Measurements from ENCODE around the gene B4GALT2.
A peak's percentile ranks its signal among the peaks of the same experiment; 100 is the strongest.

B4GALT2 gene

DNA sequence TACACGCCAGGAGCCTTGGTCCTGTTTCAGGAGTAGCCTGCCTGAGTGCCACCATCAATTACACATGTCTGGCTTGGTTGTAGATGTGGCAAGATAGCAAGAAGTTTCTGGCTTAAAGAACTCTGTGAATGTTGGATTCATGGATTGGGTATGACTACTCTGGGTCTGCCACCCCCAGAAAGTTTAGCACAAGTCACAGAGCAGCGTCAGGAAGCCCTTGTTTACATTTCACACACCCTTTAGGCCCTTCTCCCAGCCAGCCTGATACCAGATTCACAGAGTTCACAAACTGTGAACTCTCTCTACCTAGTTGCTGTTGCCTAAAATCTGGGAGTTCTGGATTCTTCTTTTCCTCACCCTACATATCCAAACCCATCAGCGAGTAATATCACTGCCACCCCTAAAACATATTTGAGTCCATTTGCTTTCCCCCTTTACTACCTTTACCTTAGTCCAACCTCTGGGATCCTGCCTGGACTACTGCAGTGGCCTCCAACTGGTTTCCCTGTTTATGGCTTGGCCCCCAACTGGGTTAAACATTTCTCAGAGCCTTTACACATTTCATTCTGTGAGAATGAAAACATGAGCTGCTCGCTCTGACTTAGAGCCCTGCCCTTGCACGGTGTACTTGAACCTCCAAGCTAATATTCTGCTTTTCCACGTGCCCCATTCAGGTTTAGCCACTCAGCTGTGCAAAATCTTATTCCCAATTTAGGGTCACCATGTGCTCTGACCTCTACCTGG is 8.3 kb downstream of the B4GALT2 start:
- DNase-seq, result no peak

DNA sequence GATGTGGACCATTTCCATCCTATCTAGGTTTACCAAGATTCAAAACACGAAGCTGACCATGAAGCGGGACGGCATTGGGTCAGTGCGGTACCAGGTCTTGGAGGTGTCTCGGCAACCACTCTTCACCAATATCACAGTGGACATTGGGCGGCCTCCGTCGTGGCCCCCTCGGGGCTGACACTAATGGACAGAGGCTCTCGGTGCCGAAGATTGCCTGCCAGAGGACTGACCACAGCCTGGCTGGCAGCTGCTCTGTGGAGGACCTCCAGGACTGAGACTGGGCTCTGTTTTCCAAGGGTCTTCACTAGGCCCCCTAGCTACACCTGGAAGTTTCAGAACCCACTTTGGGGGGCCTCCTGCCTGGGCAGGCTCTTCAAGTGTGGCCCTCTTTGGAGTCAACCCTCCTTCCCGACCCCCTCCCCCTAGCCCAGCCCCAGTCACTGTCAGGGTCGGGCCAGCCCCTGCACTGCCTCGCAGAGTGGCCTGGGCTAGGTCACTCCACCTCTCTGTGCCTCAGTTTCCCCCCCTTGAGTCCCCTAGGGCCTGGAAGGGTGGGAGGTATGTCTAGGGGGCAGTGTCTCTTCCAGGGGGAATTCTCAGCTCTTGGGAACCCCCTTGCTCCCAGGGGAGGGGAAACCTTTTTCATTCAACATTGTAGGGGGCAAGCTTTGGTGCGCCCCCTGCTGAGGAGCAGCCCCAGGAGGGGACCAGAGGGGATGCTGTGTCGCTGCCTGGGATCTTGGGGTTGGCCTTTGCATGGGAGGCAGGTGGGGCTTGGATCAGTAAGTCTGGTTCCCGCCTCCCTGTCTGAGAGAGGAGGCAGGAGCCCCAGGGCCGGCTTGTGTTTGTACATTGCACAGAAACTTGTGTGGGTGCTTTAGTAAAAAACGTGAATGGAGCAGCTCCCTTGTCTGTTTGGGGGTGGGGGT is 11.5 kb downstream of the B4GALT2 start:
- DNase-seq, result no peak

DNA sequence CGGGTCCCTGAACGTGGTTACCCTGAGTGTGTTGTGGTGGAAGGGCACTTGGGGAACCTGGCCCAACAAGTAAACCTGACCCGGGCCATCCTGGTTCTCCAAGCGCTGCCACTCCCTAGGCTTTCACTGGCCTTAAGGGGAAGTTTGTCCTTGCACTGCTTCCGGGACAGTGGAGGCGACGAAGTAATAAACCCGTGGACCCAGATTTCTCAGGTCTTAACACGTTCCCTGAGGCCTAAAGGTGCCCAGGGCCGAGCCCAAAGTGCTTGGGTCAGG is 12.1 kb downstream of the B4GALT2 start:
- DNase-seq, result no peak

DNA sequence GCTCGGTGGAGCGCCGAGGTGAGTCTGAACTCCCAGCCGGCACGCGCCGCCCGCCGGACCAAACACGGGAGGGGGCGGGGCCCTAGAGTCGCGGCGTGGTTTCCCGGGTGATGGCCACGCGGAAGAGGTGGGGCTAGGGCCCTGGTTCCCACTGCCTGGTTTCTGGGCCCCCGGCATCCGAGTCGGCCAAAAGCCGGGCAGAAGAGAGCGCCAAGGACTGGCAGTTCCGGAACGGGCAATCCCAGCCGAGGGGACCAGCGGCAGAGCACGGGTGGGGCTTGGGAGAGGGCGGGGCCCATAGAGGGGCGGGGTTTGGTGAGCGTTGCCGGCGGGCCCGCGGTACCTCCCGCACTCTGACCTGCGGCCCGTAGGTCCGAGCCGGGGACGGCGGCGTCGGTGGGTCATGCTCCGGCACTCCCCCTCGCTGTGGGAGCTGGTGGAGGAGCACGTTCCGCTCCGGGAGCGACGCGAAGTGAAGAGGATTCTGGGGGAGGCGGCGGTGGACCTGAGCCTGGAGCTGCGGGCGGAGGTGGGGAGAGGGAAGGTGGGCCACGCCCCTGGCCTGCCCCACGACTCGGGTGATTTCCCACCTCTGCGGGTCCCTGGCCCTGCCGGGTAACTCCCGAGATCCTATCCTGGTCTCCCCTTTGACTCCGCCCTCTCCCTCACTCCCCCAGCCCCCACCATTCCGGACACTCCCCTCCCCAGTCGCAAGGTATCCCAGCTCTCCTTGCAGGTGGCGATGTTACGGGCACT is 12.6 kb downstream of the B4GALT2 start, which contains the start of gene CCDC24:
Gene CCDC24 (plus strand): TSS at position 124 of the 756 bp plus-strand sequence. CDS start 280 bp downstream, at position 404.
- DNase-seq, result peak; percentile 73

DNA sequence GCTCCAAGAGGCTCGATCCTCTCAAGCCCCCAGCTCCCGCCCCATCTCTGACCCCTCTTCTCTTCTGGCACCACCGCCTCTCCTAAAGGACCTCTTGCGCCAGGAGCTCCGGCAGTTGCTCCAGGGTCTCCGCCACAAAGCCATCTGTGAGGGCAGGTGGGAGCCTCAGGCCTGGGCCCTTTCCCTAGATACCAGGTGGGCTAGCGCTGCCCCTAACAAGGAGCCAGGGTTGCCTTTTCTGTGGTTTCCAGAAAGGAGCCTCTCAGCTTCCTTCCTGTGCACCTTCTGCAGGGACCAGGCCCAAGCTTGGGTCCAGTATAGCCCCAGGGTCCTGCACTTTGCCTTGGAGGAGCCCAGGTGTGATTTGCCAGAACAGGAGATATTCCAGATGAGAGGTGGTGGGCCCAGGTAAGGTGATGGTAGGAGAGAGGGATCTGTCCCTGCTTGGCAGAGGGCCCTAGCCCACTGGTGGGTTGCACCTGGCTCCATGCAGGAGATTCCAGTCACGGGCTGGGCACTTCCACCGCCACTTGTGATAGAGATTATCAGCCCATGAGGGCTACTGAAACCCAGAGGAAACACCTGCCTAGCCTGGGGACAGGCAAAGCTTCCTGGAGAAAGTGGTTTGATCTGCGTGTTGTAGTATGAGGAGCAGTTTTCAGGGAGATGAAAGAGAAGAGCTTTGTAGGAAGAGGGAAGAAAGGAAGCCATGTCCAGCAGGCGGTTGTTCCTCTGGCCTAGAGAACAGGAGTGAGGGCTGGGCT is 13.4 kb downstream of the B4GALT2 start:
- DNase-seq, result no peak

DNA sequence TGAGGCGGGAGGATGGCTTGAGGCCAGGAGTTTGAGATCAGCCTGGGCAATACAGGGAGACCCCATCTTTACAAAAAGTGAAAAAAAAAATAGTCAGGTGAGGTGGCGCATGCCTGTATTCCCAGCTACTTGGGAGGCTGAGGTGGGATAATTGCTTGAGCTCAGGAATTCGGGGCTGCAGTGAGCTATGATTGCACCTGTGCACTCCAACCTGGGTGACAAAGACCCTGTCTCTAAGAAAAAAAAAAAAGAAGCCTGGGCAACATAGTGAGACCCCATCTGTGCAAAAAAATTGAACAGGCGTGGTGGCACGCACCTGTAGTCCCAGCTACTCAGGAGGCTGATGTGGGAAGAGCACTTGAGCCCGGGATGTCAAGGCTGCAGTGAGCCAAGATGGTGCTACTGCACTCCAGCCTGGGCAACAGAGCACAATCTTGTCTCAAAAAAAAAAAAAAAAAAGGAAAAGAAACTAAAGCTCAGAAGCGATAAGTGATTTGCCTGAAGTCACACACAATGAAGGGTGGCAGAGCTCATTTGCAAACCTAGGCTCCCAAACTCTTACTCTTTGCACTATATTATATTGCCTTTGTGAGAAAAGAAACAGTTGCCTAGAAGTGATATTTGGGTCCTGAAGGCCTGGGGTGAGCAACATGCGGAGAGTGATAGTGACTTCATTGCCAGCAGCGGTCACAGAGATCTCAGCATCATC is 14.3 kb downstream of the B4GALT2 start:
- DNase-seq, result no peak

DNA sequence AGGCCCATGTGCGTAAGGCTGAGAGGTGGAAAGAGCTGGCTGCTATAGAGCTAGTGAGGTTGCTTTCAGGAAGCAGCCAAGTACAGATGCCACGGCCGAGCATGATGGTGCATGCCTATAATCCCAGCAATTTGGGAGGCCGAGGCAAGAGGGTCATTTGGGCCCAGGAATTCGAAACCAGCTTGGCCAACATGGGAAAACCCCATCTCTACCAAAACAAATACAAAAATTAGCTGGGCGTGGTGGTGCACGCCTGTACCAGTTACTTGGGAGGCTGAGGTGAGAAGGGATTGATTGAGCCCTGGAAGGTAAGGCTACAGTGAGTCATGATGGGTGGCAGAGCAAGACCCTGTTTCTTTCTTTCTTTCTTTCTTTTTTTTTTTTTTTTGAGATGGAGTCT is 15.1 kb downstream of the B4GALT2 start:
- DNase-seq, result no peak

DNA sequence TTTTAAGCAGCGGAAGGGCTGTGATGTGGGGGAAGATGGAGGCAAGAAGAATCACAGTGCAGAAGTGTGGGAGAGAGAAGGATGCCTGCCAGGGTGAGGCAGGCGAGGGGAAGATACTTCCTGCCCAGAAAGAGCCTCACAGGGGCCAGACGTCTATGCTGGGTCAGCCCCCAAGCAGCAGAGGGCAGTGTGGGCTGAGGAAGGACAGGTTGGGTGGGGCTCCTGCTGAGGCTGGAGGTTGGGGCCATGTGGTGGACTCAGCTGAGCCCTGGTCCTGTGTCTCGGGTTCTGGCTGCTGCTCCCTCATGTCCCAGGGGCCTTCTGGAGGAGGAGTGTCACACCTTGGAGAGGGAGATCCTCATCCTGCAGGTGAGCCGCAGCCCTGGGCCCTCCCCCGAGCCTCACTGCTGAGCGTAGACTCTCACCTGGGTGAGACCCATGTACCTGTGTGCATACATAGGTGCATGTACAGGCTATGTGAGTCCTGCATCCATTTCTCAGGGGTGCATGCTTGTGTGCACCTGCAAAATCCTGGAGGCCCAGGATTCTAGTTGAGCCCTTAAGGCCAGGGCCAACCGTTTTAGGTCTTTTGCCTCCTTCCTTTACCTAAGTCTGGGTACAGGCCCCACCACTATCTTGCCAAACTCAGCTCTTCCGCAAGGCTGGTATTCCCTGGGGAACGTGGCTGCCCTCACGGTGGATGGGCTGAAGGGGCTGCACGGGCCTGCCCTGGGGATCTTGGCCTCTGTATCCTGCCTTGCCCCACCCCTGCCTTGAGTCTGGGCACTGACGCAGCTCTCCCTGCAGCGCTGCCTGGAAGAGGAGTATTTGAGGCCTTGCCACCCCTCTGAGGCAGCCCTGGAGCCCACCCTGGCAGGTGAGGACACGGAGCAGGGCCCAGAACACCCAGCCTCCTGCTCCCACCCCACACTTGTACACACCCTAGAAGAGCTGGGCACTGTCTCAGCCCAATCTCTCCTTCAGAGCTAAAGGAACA is 16.1 kb downstream of the B4GALT2 start:
- no peak for DNase-seq

DNA sequence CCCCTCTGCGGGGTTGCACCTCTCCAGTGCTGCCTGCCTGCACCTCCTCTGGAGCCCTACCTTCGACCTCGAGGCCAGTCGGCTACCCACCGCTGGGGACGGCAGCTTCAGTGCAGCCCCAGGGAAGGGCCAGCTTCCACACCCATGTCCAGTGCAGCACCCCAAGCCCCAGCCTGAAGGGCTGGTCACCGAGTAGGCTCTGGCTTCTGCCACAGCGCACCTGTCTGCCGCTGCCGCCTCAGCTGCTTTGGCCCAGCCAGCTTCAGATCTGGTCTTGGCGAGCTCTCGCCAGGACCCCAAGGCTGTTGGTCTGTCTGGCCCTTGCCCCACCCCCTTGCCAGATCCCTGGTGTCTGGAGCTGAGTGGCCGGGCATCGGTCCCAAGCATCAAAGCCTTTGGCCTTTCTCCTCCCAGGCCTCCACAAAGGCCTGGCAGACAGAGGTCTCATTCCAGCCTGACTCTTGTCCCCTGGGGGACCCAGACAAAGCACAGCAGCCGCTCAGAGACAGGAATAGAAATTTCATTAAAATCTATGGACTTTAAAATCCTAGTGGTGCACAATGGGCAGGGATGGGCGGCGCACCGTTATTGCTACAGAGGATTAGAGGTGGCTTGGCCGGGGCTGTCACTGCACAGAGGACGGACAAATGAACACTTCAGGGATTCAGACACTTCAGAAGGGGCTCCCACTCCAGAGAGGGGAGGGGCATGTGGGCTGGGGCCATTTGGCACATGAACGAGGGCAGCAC is 17.1 kb downstream of the B4GALT2 start:
- DNase-seq, result no peak

DNA sequence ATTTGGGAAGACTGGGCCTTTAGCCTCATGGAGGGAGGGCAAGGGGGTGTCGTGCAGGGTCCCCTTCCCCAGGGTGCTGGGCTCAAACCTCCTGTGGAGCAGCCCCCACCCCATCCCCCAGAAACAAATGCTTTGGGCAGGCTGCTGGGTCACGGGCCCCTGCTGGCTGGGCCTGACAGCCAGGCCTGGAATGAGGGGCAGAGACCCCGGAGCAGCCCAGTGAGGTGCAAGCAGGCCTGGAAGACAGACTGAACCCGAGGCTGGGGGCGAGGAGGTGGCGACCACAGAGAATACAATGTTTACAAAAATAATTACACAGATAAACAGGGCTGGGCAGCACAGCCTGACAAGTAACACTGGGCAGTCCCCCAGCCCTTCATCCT is 17.7 kb downstream of the B4GALT2 start:
- no peak for DNase-seq

DNA sequence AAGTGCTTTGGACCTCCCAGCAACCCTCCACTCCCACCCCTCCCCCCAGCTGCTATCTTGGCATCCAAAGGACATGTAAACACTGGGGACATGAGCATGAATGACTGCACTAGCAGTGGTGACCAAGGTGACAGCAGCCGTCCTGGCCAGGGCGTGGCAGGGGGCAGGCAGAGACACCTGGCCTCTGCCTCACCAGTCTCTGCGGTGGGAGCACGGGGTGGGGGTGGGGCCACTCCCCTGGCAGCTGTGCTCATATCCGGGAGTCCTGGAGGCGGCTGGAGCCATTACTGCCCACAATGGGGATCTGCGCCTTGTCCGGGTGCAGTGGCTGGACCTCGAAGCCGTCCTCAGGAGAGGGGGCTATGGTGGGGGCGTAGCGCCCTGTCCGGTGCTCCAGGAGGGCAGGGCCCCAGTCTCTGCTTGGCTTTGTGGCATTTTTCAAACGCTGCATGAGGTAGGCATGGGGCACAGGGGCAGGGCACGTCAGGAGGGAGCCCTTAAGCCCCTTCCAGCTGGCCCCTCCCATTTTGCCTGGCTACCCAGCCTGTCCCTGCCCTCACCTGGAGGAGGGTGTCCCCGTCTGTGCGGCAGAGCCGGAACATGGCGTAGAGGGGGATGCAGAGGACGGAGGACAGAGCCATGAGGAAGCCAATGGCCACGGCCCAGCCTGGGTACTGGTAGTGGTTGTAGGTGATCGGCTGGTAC is 18.4 kb downstream of the B4GALT2 start:
- DNase-seq, result no peak

DNA sequence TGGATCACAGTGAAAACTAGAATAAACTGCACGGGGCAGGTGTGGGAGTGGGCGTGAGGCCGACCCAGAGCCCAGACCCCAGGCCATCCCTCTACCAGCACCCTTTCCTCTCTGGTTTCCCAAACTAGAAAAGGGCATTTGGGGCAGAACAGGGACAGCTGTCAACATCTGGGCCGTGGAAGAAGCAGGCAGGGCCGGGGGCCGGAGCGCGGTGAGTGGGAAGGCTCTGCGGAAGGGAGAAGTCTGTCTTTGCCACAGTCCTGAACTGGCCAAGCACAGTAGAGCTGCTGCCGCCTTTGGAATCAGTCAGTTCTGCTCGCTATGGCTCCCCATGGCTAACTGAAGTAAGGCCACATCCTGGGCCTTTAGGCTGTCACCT is 19.0 kb downstream of the B4GALT2 start:
- no peak for DNase-seq

DNA sequence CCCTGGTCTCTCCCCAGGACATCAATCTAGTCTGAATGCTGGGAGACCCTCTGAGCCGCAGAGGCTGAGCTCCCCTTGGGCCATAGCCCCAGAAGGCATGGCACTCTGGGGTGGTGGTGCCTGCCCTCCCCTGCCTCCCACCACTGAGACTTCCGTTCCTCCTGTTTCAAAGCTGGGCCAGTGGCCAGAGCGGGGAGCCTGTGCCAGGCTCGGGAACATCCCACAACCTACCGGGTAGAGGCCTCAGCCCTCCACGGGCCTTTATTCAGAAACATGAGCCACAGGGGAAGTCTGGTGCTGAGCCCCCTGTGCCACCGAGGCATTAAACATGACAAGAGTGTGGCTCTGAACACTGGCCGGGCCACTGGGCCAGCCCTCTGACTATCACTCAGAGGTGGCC is 20.4 kb downstream of the B4GALT2 start:
- DNase-seq, result no peak

DNA sequence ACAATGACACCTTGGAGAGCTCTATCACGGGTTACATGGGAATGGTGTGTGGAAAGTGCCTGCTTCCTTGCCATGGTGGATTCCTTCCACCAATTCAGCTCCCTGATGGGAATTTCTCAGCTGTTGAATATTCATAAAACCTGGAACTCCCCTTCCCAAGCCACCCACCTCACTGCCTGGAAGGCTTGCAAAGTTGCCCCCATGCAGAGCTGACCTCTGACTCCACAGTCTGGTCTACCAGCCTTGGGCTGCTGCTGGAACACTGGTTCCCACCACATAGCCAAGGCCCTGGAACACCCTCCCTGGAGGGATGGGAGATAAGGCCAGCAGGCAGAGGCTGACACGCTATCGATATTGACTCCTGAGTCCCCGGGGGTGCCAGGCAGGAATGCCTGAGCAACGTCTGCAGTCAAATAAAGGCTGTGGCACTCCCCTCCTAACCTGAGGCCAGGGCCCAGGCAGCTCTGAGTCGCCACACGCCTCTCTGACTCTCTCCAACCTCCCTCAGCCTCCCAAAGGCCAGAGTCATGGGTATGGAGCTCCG is 21.2 kb downstream of the B4GALT2 start:
- no peak for DNase-seq

DNA sequence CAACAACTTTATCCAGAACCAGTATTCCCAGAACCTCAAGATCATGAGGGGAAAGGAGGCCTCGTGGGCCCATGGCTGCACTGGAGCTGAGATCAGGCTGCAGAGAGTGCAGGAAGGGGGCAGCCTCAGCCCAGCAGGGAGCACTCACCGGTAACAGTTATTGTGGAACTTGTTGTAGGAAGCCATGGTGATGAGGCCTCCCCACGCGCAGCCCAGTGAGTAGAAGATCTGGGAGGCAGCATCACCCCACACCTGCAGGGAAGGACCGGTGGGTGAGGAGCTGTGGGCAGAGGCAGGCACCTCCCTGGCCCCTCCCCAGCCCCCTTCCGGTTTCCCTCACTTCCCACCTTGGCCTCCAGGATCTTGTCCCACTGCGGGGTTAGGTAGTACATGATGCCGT is 23.2 kb downstream of the B4GALT2 start:
- DNase-seq, result no peak

DNA sequence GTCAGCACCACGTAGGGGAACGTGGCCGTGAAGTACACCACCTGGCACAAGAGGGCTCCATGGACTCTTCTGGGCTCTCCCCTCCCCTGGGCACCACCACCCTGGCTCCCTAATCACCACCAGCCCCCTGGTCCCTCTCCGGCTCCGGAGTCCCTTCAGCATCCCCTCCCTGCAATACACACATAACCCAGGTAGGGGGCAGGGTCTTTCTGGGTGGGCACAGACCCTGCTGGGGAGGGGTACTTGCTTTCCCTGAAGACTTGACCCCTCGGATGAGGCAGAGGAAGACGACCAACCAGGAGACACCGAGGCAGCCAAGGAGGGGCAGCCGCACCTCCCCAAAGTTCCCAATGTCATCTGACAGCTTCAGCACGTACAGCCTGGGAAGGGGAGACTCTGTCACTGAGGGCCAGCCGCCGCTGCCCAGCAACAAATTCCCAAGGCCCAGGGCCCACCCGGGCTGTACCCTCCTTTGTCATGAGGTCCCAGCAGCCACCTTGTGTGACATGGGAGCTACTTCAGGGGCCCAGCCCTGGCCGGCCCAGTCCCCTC is 23.7 kb downstream of the B4GALT2 start:
- DNase-seq, result no peak

DNA sequence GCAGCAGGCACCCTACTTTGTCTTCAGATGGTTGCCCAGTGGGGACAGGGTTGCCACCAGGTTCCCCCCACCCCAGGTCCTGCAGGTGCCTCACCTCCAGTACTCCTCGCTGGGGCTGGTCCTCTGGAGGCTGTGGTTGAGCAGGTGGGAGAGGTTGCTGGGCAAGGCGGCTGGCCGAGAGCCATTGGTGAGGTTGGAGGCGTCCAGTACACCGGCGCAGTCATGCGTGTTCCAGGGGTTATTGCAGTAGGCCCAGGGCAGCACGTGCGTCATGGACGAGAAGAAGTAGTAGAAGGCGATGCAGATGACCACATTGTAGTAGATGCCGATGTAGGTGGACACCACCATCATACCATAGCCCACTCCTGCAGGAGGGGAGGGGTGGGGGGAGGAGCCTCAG is 29.2 kb downstream of the B4GALT2 start:
- DNase-seq, result no peak

DNA sequence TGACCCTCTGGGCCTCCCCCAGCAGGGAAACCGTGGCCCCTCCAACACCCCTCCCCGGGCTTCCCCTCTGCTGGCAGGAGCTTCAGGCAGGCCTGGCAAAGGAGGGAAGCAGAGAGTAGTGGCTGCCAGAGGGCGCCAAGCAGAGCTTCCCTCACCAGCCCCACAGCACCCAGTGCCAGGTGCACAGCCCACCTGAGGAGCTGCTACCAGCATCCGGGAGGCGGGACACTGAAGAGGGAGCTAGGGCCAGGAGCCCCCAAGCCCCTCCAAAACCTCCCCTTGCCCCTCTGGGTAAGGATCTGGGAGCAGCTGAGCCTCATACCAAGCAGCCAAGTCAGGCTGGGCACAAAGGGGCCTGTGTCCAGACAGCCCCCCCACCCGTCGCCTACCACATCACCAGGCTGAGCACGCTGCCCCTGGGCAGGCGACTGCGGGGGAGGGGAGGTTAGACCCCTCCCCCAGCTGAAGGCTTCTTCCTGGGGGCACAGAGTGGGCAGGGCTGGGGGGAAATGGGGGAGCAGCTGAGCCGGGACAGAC is 32.0 kb downstream of the B4GALT2 start:
- no peak for DNase-seq

DNA sequence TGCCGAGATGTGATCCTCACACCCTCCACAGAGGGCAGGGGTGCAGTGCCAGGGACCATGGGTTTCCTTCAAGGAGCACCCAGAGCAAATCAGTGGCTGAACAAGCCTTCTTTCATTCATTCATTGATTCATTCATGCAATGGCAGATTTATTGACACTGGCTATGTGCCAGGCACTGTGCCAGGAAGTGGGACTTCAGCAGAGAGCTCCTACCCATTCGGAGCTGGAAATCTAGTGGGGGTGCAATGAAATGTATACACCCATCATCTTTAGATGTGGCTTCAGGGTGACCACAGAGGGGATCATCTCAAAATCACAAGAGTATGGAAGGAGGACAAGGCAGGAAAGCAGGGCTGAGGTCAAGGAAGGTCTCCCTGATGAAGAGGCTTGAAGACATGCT is 33.4 kb downstream of the B4GALT2 start:
- DNase-seq, result no peak
